WTC11 (cell line): ENCODE data around the gene AGTRAP.

Source experiments
- E2F1 ChIP-seq: sonication (generic); formaldehyde crosslinking; IDR thresholded peaks from 2 replicates; pipeline ENCODE4 v1.8.0; 2022; ENCODE audit warnings: mild to moderate bottlenecking, missing genetic modification reagents
- NR3C1 ChIP-seq: sonication (generic); formaldehyde crosslinking; conservative IDR thresholded peaks from 2 replicates; pipeline ENCODE4 v1.8.1; 2023; ENCODE audit warnings: low read depth, mild to moderate bottlenecking, missing genetic modification reagents
- TP53 ChIP-seq: sonication (generic); formaldehyde crosslinking; IDR thresholded peaks from 2 replicates; pipeline ENCODE4 v1.8.1; 2023; ENCODE audit warnings: mild to moderate bottlenecking, missing genetic modification reagents
- ZNF263 ChIP-seq: sonication (generic); formaldehyde crosslinking; IDR thresholded peaks from 2 replicates; pipeline ENCODE4 v1.8.1; 2022; ENCODE audit warnings: low read depth, mild to moderate bottlenecking, moderate library complexity, missing genetic modification reagents
- TF ChIP-seq, protein P1 (sequence below): fragments of 200-600 bp; IDR thresholded peaks from 2 replicates; pipeline ENCODE4 v1.8.0; 2022; ENCODE audit warnings: antibody characterized with exemption

DNA sequence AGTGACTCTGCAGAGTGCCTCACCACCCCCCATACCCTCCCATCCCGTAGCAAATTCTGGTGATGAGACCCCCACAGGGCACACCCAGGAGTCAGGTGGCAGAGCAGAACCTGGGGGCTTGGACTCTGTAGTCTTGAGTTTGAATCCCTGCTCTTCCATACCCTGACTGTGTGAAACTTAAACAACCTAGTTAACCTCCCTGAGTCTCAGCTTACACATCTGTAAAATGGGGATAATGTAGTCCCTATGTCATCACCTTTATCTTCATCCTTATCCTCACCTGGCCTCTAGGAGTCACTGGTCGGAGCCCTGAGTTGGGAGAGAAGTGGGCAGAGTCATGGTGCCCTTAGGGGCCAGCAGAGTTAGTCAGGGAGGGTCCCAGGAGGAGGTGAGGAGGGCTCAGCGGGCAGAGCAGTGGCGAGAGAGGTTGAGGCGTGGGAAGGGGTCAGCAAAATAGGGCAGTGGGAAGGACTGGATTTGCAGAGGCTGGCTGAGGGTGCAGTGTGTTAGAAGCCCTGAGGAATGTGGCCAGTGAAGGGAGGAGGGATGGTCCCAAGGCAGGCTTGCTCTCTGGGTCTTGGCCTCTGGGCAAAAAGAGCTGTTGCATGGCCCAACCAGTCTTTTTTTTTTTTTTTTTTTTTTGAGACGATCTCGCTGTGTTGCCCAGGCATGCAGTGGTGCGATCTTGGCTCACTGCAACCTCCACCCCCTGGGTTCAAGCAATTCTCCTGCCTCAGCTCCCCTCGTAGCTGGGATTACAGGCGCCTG is 44.6 kb downstream of the AGTRAP start:
- TF ChIP-seq TP53: no peak
- TF ChIP-seq ZNF263 (CRISPR knock-in tag): no peak
- TF ChIP-seq, protein P1, sequence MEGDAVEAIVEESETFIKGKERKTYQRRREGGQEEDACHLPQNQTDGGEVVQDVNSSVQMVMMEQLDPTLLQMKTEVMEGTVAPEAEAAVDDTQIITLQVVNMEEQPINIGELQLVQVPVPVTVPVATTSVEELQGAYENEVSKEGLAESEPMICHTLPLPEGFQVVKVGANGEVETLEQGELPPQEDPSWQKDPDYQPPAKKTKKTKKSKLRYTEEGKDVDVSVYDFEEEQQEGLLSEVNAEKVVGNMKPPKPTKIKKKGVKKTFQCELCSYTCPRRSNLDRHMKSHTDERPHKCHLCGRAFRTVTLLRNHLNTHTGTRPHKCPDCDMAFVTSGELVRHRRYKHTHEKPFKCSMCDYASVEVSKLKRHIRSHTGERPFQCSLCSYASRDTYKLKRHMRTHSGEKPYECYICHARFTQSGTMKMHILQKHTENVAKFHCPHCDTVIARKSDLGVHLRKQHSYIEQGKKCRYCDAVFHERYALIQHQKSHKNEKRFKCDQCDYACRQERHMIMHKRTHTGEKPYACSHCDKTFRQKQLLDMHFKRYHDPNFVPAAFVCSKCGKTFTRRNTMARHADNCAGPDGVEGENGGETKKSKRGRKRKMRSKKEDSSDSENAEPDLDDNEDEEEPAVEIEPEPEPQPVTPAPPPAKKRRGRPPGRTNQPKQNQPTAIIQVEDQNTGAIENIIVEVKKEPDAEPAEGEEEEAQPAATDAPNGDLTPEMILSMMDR: no peak
- no peak for TF ChIP-seq E2F1 (CRISPR knock-in tag)
- no peak for TF ChIP-seq NR3C1 (CRISPR knock-in tag)
